Small intestine (tissue), 7 donors: ENCODE data around the gene PCP4L1. TPM values are rescaled to one million over a fixed set of nuclear protein-coding genes. Genes with fewer than 3 reads are reported as not detected.

Experiments used
- DNase-seq, 2 donors: peaks; one replicate each; pipeline versions ENCODE4 v3.0.0 to v3.0.0-alpha.2; 2013
- FAIRE-seq: peaks from 2 replicates; lab custom pipeline; 2012; peaks lifted over from hg19 to GRCh38; lab: Jason Lieb, UNC
- H3K27ac ChIP-seq, 3 donors: one replicate each; pipeline ENCODE4 v1.5.1; 2013; ENCODE audit warnings: low read length in 2 of 3, mild to moderate bottlenecking in 2 of 3, control low read depth in 1 of 3, inconsistent platforms in 1 of 3, low read depth in 1 of 3, moderate library complexity in 1 of 3
- H3K27me3 ChIP-seq, 3 donors: one replicate each; pipeline ENCODE4 v1.6.1; 2013; ENCODE audit warnings: low read length in 3 of 3, inconsistent platforms in 1 of 3; ENCODE audit not compliant: control insufficient read depth in 3 of 3, insufficient read depth in 3 of 3
- H3K36me3 ChIP-seq, 3 donors: one replicate each; pipeline ENCODE4 v1.6.1; 2013; ENCODE audit warnings: low read length in 3 of 3, inconsistent platforms in 1 of 3, low read depth in 1 of 3, mild to moderate bottlenecking in 1 of 3, moderate library complexity in 1 of 3; ENCODE audit not compliant: control insufficient read depth in 3 of 3, insufficient read depth in 2 of 3
- H3K4me1 ChIP-seq, 3 donors: one replicate each; pipeline ENCODE4 v1.6.1; 2013; ENCODE audit warnings: low read length in 2 of 3, inconsistent platforms in 1 of 3, low read depth in 1 of 3, mild to moderate bottlenecking in 1 of 3, moderate library complexity in 1 of 3; ENCODE audit not compliant: control insufficient read depth in 3 of 3, insufficient read depth in 2 of 3
- H3K4me3 ChIP-seq, 3 donors: one replicate each; pipeline ENCODE4 v1.5.1; 2013; ENCODE audit warnings: low read length in 3 of 3, control low read depth in 1 of 3, inconsistent platforms in 1 of 3, low read depth in 1 of 3, mild to moderate bottlenecking in 1 of 3, moderate library complexity in 1 of 3
- H3K9me3 ChIP-seq, 2 donors: one replicate each; pipeline ENCODE4 v1.6.1; 2013; ENCODE audit warnings: low read depth in 1 of 2, low read length in 1 of 2; ENCODE audit not compliant: control insufficient read depth in 2 of 2, insufficient read depth in 1 of 2
- WGBS, 3 donors: extraction: QIAGEN DNeasy Blood & Tissue Kit; methylation state at CpG; one replicate each; pipeline ENCODE4 v1.1.7; 2013; 5-methylcytosine and 5-hydroxymethylcytosine counted together
- polyA plus RNA-seq, 4 donors: library from polyadenylated mRNA; stranded (reverse) in 3 of 4; unstranded in 1 of 4; fragments of 200-250 nt in 3 of 4; fragments of 120-200 nt in 1 of 4; gene quantifications; one replicate each; pipeline versions ENCODE4 v1.2.1 to v1.2.3, GENCODE V29; 2013
- donor health status: healthy with polysubstance abuse.
- donor health status: control.
- donor health status: control.
- donor health status: Bipolar disorder and iron deficiency.
- donor health status: healthy.

PCP4L1 gene
- polyA plus RNA-seq, 4 donors = 2.0 to 2.9 TPM; not detected in 2

DNA sequence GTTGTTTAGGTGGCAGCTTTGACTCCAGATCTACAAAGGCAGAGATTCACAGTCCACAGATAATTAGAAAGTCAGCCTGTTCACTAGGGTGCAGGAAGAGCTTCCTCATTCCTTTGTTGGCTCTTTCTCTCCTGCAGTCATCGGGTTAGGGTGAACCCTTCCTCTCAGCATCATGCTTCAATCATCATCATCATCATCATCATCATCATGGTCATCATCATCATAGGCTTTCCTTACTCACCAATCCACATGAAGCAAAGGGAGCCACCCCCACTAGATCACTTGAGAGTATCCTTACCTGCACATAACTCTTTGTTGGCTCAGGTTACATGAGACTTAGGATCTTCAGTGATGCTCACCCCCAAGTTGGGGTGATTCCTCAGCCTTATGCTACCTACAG lies 32.2 kb downstream of the PCP4L1 start:
- 71 to 93% (median 87%) methylated on average over 1 of the region's 1 CpG for WGBS, 3 donors
- no peaks in the 10 kb centered on the region for H3K9me3 ChIP-seq
- peaks cover 0 to 11% (median 0%) of the 10 kb centered on the region in 3 donors for H3K4me1 ChIP-seq
- no peaks in the 10 kb centered on the region for H3K36me3 ChIP-seq
- DNase-seq (no peak), FAIRE-seq (no peak)
- no peak overlapping the region for H3K4me3 ChIP-seq
- no peaks in the 10 kb centered on the region for H3K27me3 ChIP-seq
- no peak overlapping the region for H3K27ac ChIP-seq

GRCh38 chr1:161297415-161297814 lies 38.9 kb downstream of the PCP4L1 start:
- Histone ChIP-seq H3K4me3 (no peak overlapping the region), H3K27me3 (no peaks in the 10 kb centered on the region), H3K4me1 (no peaks in the 10 kb centered on the region), H3K9me3 (no peaks in the 10 kb centered on the region), H3K36me3 (no peaks in the 10 kb centered on the region), H3K27ac (no peak overlapping the region)
- no peak for DNase-seq
- no peak for FAIRE-seq

GRCh38 chr1:161298116-161298515 lies 39.6 kb downstream of the PCP4L1 start:
- no peak for FAIRE-seq
- Histone ChIP-seq H3K36me3 (no peaks in the 10 kb centered on the region), H3K27ac (no peak overlapping the region), H3K9me3 (no peaks in the 10 kb centered on the region), H3K4me1 (no peaks in the 10 kb centered on the region), H3K27me3 (no peaks in the 10 kb centered on the region), H3K4me3 (no peak overlapping the region)
- 86 to 94% (median 91%) methylated on average over 6 of the region's 6 CpGs for WGBS, 3 donors
- no peak for DNase-seq

GRCh38 chr1:161299347-161299746 lies 40.8 kb downstream of the PCP4L1 start:
- H3K27ac ChIP-seq = no peak overlapping the region
- no peak overlapping the region for H3K4me3 ChIP-seq
- no peaks in the 10 kb centered on the region for H3K27me3 ChIP-seq
- no peak for FAIRE-seq
- 69 to 83% (median 79%) methylated on average over 9 of the region's 9 CpGs for WGBS, 3 donors
- H3K9me3 ChIP-seq = no peaks in the 10 kb centered on the region
- H3K4me1 ChIP-seq = peaks cover 0 to 1% (median 0%) of the 10 kb centered on the region in 3 donors
- H3K36me3 ChIP-seq = peaks cover 0 to 2% (median 0%) of the 10 kb centered on the region in 3 donors
- no peak for DNase-seq

- Histone ChIP-seq H3K4me3 (no peak overlapping the region), H3K9me3 (no peaks in the 10 kb centered on the region), H3K36me3 (peaks cover 0 to 2% (median 0%) of the 10 kb centered on the region in 3 donors), H3K4me1 (peaks cover 3 to 11% (median 11%) of the 10 kb centered on the region in 3 donors), H3K27me3 (no peaks in the 10 kb centered on the region), H3K27ac (no peak overlapping the region)
- 85 to 92% (median 86%) methylated on average over 4 of the region's 4 CpGs for WGBS, 3 donors
- FAIRE-seq (no peak), DNase-seq (no peak)
These were observed 41.9 kb downstream of the PCP4L1 start for GRCh38 chr1:161300478-161300877.

DNA sequence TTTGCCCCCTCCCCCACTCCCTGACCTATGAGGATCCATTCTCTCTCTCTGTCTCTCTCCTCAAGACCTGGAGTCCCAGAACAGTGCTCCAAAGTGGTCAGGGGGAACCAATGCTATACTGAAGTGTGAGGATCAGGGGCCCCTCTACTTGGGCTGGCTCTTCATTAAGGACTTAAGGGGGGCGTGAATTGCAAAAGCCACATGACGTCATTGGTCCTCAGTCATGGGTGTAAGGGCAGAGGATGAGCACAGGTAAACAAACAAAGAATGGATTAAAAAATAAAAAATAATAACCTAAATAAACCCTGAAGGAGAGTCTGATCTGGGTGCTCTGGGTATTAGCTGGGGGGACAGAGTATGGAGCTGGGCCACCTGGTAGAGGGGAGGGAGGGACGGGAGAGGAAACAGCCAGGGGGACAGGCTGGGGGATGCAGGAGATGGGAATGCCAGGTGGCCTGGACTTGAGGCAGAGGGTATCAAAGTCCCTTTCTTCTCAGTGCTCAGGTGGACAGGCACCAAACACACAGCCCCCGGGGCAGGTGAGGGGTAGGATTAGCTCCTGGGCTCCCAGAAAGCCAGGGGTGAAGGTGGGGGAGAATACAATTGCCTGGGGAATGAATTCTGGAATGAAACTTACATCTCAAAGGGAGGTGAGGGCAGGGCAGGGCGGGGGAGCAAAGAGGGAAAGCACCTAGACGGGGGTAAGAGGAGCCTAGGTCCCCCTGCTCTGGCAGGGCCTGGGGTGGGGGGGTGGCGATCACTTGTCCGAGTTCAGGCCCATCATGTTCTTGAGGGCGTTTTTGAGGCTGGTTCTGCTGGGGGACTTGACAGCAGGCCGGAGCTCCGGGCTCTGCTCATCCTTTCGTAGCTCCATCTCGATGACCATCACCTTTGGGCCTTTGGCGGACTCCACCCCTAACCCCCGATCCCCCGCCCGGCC lies 46.7 kb downstream of the PCP4L1 start:
- H3K4me1 ChIP-seq = peaks cover 3 to 13% (median 11%) of the 10 kb centered on the region in 3 donors
- H3K27me3 ChIP-seq = peaks cover 0 to 3% (median 0%) of the 10 kb centered on the region in 3 donors
- DNase-seq (peak in 1 of 2 donors; percentile 25), FAIRE-seq (no peak)
- no peaks in the 10 kb centered on the region for H3K9me3 ChIP-seq
- H3K4me3 ChIP-seq = peak overlapping the region; percentile 66 to 85 (median 77)
- H3K27ac ChIP-seq = peak overlapping the region; percentile 8 to 89 (median 25)
- WGBS, 3 donors = 5 to 12% (median 10%) methylated on average over 14 to 17 of the region's 17 CpGs
- H3K36me3 ChIP-seq = peaks cover 0 to 2% (median 0%) of the 10 kb centered on the region in 3 donors

GRCh38 chr1:161305867-161306519 lies 47.4 kb downstream of the PCP4L1 start:
- peaks cover 0 to 2% (median 0%) of the 10 kb centered on the region in 3 donors for H3K36me3 ChIP-seq
- H3K4me1 ChIP-seq = peaks cover 3 to 13% (median 11%) of the 10 kb centered on the region in 3 donors
- no peaks in the 10 kb centered on the region for H3K9me3 ChIP-seq
- peak overlapping the region; percentile 66 to 85 (median 77) for H3K4me3 ChIP-seq
- 1 to 2% (median 2%) methylated on average over 30 to 31 of the region's 31 CpGs for WGBS, 3 donors
- H3K27ac ChIP-seq = peak overlapping the region; percentile 16 to 89 (median 36)
- H3K27me3 ChIP-seq = peaks cover 0 to 3% (median 0%) of the 10 kb centered on the region in 3 donors
- FAIRE-seq (no peak), DNase-seq (peak; percentile 85 to 94)

DNA sequence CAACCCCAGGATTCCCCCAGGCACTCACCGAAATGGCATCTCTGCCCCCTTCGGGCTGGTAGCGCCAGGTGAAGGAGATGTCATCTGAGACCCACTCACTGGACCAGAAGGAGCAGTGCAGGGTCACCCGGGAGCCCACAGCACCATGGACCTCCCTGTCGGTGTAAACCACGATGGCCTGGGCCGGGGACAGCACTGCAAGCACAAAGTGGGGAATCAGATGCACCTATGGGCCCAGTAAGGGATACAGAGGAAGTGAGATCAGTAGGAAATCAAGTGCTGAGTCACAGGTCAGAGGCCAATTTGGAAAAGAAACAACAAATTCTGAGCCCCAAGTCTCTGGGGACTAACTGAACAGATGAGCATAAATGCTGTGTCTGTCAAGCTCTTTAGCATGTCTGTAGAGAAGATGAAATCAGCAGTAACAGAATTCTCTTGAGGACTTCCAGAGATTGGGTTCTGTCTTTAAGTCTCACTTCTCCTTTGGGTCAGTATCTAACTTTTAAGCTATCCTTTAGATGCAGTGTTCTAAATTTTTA lies 48.8 kb downstream of the PCP4L1 start:
- Histone ChIP-seq H3K4me3 (no peak overlapping the region), H3K36me3 (peaks cover 0 to 2% (median 0%) of the 10 kb centered on the region in 3 donors), H3K27me3 (peaks cover 0 to 3% (median 0%) of the 10 kb centered on the region in 3 donors), H3K4me1 (peaks cover 3 to 13% (median 11%) of the 10 kb centered on the region in 3 donors), H3K27ac (peak overlapping the region in 1 of 3 donors; percentile 48), H3K9me3 (no peaks in the 10 kb centered on the region)
- 83 to 93% (median 90%) methylated on average over 7 of the region's 7 CpGs for WGBS, 3 donors
- peak in 1 of 2 donors; percentile 26 for DNase-seq
- FAIRE-seq = no peak
